Measurements from ENCODE around the gene HAP1.
A peak's percentile ranks its signal among the peaks of the same experiment; 100 is the strongest.

HAP1 gene

GRCh38 chr17:41762391-41762790 is 27.9 kb upstream of the HAP1 start:
- no peak for DNase-seq

DNA sequence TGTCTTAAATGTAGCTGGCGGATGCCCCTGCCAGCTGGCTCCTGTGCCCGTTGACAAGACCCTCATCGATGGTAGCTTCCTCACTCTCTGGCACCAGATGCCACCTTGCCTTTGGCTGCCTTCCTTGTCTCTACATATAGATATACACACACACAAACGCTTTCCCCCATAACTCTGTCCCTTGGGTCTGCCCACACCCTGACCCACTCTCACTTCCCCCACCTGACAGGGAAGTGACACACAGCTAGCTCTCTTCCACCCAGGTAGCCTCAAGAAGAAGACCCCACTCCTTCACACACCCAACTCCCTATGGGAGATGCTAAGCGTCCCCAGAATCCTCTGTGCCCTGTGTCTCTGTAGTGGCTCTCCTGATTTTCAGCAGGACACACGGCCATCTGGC is 26.4 kb upstream of the HAP1 start:
- DNase-seq: no peak

- DNase-seq: no peak
Measured at GRCh38 chr17:41758601-41759000, 24.2 kb upstream of the HAP1 start.

DNA sequence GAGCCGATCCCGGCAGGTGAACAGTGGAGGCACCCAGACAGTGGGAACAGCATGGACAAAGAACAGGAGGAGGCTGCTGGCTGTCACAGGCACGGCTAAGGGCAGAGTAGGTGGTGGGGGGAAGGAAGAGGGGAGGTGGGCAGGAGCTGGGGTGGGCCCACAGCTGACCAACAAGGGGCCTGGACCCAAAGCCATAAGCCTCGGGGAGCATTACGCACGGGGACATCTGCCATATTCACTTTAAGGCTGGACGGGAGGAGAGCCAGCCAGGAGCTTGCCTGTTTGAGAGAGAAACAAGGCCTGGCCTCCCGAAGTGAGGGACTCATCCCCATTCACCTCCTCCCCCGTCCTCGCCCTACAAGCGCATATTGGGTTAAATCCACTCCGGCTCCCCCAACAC is 19.6 kb upstream of the HAP1 start:
- DNase-seq: no peak

DNA sequence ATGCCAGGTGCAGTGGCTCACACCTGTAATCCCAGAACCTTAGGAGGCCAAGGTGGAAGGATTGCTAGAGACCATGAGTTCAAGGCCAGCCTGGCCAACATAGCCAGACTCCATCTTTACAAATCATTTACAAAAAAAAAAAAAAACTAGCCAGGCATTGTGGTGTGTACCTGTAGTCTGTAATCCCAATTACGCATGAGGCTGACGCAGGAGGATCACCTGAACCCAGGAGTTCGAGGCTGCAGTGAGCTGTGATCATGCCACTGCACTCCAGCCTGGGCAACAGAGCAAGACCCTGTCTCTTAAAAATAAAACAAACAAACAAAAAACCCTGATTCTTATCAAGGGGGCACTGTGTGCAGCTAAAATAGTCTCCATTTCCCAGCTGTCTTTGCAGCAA is 16.8 kb upstream of the HAP1 start:
- no peak for DNase-seq

DNA sequence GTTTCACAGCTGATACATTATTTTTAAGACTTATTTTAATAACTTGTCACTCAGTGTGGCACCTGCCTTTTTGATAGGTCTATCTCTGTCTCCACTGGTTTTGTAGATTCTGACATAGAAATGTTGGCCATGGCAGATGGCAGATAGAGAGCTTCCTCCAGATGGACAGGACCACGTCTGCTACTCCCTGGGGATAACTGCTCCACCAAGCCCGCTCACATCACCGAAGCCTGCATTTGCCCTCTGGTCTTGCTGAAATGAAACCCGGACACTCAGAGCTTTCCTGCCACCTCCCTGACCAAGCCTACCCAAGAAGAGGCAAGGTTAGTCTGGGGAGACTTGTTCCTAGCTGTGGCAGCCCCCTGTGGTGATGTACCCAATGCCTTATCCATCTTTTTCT is 16.4 kb upstream of the HAP1 start:
- DNase-seq: no peak

DNA sequence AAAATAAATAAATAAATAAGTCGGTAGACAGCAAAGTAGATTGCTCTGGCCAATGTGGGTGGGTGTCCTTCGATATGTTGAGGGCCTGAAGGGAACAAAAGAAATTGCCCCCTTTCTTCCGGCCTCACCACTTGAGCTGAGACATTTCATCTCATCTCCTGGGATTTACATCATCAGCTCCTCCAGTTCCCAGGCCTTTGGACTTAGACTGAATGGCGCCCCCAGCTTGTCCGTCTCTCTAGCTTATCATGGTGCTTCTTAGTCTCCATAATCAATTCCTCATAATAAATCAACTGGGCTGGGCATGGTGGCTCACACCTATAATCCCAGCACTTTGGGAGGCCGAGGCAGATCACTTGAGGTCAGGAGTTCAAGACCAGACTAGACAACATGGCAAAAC is 13.8 kb upstream of the HAP1 start:
- DNase-seq: no peak

DNA sequence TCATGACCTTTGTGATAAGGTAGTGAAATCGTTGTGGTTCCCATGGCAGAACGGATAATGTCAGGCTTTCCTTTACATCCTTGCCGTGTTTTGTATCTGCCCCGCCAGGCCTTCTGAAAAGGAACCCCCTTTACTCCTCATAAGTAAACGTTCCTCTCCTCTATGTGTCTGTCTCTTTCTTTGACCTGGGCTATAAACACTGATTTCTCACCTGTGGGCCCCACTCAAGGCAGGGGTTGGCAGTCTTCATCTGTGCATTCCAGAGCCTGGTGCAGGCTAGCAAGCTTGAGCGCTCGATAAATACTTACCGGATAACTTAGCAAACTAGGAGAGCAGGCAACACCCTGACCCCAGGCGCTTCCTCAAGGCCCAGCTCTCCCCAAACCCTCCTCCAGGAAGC is 7.3 kb upstream of the HAP1 start:
- no peak for DNase-seq

GRCh38 chr17:41740506-41740905 is 6.1 kb upstream of the HAP1 start:
- no peak for DNase-seq

GRCh38 chr17:41739661-41740352 is 5.4 kb upstream of the HAP1 start:
- DNase-seq: no peak

DNA sequence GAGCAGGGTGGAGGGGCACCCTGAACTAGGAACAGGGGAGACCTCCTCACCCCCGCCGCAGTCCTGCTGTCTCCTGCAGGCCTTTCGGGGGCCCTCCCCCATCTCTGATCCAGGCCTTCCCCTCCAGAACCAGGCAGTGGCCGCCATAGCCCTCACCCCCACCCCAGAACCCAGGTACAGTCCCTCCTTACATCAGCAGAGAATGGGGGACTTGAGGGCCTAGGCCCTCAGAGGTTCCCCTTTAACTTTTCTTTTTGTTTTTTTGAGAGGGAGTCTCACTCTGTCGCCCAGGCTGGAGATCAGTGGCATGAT is 4.3 kb upstream of the HAP1 start:
- DNase-seq: no peak

DNA sequence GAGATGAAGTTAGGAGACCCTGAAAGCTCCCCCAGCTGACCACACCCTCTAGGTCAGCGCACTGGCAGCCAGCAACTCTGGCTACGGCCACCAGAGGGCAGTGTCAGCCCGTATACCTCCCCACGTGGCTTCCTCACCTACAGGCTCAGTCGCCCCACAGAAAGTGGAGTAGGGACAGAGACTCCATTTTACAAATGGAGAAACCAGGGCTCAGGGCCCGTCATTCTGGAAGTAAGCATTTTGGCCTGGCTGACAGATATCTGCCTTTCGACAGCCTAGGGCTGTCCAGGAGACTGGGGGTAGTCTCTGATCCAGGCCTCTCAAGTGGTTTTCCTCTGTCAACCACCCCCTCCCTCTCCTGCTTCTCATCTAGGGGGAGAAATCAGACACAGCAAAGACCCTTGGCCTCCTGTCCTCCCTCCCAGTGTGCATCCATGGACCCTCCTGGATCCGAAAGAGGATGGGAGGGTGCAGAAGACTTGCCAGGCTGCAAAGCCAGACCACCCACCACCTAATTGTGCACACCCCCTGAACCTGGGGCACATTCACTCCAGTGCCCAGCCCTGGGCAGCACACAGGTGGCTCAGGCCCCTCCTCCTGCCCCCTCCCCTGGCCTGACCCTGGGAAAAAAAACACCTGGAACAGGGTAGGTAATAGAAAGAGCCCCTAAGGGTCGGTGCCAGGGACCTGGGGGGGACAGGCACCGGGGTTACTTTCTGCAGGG is 3.8 kb upstream of the HAP1 start:
- peak; percentile 55 to 71 (median 68) for DNase-seq

GRCh38 chr17:41737680-41738023 is 3.2 kb upstream of the HAP1 start:
- DNase-seq: no peak

DNA sequence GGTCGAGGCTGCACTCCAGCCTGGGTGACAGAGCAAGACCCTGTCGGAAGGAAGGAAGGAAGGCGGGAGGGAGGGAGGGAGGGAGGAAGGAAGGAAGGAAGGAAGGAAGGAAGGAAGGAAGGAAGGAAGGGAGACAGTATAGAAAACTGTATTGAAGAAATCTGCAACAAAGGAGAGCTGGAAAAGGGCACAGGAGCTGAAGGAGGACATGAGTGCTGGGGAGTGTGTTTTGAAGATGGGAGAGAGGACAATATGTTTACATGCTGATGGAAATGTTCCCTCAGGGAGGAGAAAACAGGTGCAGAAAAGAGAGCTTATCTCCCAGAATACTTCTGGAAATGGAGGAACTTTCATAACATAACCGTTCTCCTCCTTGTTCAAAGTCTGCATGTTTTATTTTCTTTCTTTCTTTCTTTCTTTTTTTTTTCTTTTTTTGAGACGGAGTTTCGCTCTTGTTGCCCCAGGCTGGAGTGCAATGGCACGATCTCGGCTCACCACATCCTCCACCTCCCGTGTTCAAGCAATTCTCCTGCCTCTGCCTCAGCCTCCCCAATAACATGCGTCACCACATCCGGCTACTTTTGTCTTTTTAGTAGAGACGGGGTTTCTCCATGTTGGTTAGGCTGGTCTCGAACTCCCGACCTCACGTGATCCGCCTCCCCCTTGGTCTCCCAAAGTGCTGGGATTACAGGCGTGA is 2.7 kb upstream of the HAP1 start:
- no peak for DNase-seq

- DNase-seq: no peak
Measured at GRCh38 chr17:41735744-41736143, 1.3 kb upstream of the HAP1 start.

DNA sequence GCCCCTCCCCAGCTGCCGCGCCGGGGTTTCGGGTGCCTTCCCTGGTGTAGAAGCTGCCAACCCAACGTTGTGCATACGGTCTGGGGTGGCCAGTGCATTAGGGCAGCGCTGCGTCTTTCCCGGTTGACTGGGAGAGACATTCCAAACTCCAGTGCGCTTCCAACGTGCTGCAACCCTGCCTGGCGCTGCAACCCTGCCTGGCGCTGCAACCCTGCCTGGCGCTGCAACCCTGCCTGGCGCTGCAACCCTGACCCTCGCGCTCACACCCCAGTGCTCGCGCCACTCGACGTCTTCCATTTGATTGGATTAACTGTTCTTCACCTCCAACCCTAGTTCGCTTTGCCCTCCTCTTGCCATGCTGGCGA is 488 bp upstream of the HAP1 start:
- DNase-seq: no peak

- DNase-seq: no peak
Measured at GRCh38 chr17:41733348-41734138, 900 bp downstream of the HAP1 start.

DNA sequence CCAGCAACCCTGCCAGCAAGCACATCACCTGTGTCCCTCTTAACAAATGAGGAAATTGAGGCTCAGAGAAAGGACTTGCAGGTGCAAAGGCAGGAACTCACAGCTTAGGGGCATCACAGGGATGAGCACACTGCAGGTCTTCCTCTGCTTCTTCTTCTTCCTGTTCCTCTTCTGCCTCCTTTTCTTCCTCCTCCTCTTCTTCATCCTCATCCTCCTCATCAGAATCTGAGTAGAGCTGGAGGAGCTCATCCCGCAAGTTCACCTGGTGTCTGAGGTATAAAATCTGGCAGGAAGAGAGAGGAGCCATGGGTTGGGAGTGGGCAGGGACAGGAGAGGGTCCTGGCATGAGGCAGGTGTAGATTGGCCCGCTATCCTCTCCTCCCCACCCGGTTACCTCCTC is 2.6 kb downstream of the HAP1 start:
- no peak for DNase-seq

GRCh38 chr17:41730479-41730878 is 4.0 kb downstream of the HAP1 start:
- DNase-seq: no peak

DNA sequence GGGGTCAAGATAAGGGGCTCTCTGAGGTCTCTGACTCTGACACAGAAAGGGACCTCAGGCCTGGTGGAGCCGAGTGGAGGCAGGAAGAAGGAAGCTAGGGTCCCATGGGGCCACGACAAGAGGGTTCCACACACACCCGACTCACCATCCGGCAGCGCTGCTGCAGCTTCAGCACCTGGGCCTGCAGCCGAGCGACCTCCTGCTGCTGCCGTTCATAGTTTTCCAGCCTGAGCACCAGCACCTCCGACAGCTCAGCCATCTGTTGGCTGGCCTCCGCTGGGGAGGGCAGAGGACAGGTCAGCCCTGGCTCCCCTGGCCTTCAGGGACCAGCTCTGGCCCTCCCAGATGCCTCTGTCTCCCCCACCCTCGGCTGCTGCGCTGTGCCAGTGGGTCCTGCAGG is 6.4 kb downstream of the HAP1 start:
- DNase-seq: no peak

DNA sequence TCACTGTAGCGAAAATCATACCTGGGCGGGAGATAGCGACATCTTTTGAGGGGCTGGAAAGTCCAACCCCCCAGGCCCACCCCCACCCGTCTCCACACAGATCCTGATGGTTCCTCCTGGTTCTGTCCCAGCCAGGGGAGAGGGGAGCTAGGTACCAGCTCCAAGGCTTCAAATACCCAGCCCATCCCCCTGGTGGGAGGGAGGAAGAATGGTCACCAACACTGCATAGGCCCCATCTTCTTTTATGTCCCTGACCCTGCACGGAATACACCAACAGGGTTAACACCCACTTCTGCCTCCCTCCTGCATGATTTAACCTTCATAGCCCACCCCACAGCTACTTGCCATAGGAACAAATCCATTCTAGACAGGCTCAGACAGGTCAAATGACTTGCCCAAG is 9.3 kb downstream of the HAP1 start:
- no peak for DNase-seq

DNA sequence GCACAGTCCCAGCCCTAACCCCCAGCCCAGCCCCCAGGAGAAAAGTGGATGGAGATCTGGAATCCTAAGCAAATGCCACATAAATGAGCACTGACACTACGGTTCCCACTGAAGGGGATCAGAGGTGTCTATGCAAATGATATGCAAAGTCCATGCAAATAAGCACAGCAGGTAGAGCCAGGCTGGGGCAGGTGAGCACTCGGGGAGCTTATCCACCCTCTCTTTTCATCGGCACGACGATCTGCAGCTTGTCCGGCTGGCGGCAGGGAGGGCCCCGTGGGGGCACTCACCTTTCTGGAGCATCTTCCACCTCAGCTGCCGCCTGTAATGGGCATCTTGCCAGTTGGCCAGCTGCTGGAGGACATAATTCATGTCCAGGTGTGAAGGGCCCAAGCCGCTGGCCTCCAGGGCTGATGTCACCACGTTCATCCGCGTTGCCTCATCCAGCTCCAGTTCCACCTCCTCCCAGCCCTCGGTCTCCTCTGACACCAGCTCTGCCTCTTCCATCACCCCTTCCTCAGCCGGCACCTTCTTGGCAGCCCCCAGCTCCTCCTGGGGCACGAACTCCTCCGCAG is 9.9 kb downstream of the HAP1 start:
- DNase-seq: no peak

GRCh38 chr17:41723801-41724475 is 10.5 kb downstream of the HAP1 start:
- DNase-seq: no peak
